GM12878 (cell line): ENCODE measurements around the gene ZC3H12D. TPM values are rescaled to one million over a fixed set of nuclear protein-coding genes. Genes with fewer than 3 reads are reported as not detected.
A peak's percentile ranks its signal among the peaks of the same experiment; 100 is the strongest.

Experiments used
- KAT2A ChIP-seq: conservative IDR thresholded peaks from 2 replicates; pipeline ENCODE4 v1.6.1; 2011; ENCODE audit warnings: low read depth, low read length; ENCODE audit not compliant: control insufficient read depth
- KLF5 ChIP-seq: fragments of 450-650 bp; IDR thresholded peaks from 2 replicates; pipeline ENCODE4 v1.6.1; 2014; ENCODE audit warnings: mild to moderate bottlenecking; ENCODE audit not compliant: partially characterized antibody
- NR2F1 ChIP-seq: fragments of 450-650 bp; conservative IDR thresholded peaks from 2 replicates; pipeline ENCODE4 v1.6.1; 2017; ENCODE audit warnings: mild to moderate bottlenecking
- STAT1 ChIP-seq: fragments of 450-650 bp; conservative IDR thresholded peaks from 2 replicates; pipeline ENCODE4 v1.6.1; 2014; ENCODE audit warnings: antibody characterized with exemption, mild to moderate bottlenecking
- TAF1 ChIP-seq: IDR thresholded peaks from 2 replicates; pipeline ENCODE4 v1.6.1; 2011; ENCODE audit warnings: mild to moderate bottlenecking, low read depth, low read length, borderline replicate concordance
- WRNIP1 ChIP-seq: IDR thresholded peaks from 2 replicates; pipeline ENCODE4 v1.6.1; 2011; ENCODE audit warnings: low read depth, low read length, improper control_type of control experiment, borderline replicate concordance
- polyA plus RNA-seq, 11 experiments: library from polyadenylated mRNA; depleted of rRNA in 4 of 11; unstranded in 6 of 11; stranded (reverse) in 5 of 11; fragments of >200 nt; fragmentation: Nextera tagmentation in 4 of 11; fragmentation: Illumina TruSeq in 1 of 11; extraction: Ambion mirVana in 4 of 11; extraction: Trizol in 1 of 11; gene quantifications; 1 replicate in 1 of 11; 2 replicates in 10 of 11; pipeline versions ENCODE4 v1.2.1 to v1.2.3, GENCODE V29; 2011 to 2016; ENCODE audit warnings: inconsistent platforms in 2 of 11, missing spikeins in 2 of 11, low read depth in 1 of 11
- total RNA-seq, 4 experiments: library from RNA; depleted of rRNA in 3 of 4; stranded (reverse); fragments of >200 nt in 3 of 4; fragmentation: Illumina TruSeq in 1 of 4; extraction: Trizol in 1 of 4; gene quantifications; 2 replicates each; pipeline versions ENCODE4 v1.2.1 to v1.2.3, GENCODE V29; 2013 to 2021
- TF ChIP-seq, protein P1 (sequence below): fragments of 450-650 bp; IDR thresholded peaks from 2 replicates; pipeline ENCODE4 v1.6.1; 2017; ENCODE audit warnings: antibody characterized with exemption, mild to moderate bottlenecking, moderate library complexity
- TF ChIP-seq, protein P2 (sequence below): IDR thresholded peaks from 2 replicates; pipeline ENCODE4 v1.6.1; 2011; ENCODE audit warnings: mild to moderate bottlenecking, low read depth, low read length, moderate library complexity; ENCODE audit not compliant: insufficient replicate concordance

The ZC3H12D gene
- total and polyA plus RNA-seq, 10 of the 15 experiments (the other 5 are each of a cell fraction or from before 2014, with no cell fraction given) = 1.4 to 29.7 (median 8.8) TPM

DNA sequence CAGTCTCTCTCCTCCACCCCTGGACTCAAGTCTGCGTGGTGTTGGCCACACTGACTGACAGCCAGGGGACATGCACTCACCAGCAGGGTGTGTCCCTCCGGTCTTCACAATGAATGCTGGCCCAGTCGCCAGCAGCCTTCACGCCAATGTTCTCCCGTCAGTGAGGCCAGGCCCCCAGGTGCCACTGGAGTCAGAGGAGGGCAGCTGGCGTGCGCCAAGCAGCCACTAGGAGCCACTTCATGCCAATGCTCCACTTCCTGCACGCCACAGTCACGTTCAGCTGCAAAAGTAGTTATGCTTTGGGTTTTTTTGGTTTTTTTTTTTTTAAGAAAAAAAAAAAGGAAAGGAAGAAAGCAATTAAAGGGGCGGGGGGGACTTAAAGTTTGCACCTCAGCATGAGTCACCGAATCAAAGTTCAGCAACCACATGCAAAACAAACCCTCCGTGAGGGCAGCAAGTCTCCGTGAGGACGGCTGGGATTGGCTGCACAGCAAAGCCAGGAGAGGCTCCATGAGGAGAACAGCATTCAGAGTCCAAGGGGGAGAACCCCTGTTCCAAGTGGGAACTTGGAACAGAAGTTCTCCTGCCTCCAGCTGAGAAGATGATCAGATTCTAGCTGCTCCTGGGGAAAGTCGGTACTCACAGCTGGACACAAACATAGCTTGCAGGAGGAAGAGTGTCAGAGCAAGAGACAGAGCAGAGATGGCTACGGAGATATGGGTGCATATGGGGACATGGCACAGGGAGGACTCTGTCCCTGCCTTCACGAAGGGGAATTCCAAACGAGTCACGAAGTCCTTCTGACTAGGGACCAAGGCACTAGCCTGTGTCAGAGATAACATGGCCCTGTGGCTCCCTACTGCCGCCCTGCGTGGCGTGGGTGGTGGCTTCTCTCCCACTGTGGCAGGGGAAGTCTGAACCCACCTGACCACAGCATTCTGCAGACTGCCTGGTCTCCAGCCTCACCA lies at the start of gene ZC3H12D (continued):
- TF ChIP-seq WRNIP1 = peak; percentile 19; the same call in 1 of the 2 replicates
- TF ChIP-seq, protein P1, sequence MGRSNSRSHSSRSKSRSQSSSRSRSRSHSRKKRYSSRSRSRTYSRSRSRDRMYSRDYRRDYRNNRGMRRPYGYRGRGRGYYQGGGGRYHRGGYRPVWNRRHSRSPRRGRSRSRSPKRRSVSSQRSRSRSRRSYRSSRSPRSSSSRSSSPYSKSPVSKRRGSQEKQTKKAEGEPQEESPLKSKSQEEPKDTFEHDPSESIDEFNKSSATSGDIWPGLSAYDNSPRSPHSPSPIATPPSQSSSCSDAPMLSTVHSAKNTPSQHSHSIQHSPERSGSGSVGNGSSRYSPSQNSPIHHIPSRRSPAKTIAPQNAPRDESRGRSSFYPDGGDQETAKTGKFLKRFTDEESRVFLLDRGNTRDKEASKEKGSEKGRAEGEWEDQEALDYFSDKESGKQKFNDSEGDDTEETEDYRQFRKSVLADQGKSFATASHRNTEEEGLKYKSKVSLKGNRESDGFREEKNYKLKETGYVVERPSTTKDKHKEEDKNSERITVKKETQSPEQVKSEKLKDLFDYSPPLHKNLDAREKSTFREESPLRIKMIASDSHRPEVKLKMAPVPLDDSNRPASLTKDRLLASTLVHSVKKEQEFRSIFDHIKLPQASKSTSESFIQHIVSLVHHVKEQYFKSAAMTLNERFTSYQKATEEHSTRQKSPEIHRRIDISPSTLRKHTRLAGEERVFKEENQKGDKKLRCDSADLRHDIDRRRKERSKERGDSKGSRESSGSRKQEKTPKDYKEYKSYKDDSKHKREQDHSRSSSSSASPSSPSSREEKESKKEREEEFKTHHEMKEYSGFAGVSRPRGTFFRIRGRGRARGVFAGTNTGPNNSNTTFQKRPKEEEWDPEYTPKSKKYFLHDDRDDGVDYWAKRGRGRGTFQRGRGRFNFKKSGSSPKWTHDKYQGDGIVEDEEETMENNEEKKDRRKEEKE = no peak
- no peak for TF ChIP-seq TAF1
- no peak for TF ChIP-seq KAT2A
- peak; percentile 44 for TF ChIP-seq KLF5
- TF ChIP-seq STAT1 = no peak
- TF ChIP-seq, protein P2, sequence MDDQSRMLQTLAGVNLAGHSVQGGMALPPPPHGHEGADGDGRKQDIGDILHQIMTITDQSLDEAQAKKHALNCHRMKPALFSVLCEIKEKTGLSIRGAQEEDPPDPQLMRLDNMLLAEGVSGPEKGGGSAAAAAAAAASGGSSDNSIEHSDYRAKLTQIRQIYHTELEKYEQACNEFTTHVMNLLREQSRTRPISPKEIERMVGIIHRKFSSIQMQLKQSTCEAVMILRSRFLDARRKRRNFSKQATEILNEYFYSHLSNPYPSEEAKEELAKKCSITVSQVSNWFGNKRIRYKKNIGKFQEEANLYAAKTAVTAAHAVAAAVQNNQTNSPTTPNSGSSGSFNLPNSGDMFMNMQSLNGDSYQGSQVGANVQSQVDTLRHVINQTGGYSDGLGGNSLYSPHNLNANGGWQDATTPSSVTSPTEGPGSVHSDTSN = peak; percentile 78
- peak; percentile 64 for TF ChIP-seq NR2F1
- TF ChIP-seq, all 136 proteins: peak for 63
